A673 (cell line): ENCODE results near the gene CYP11A1. TPM values are rescaled to one million over a fixed set of nuclear protein-coding genes. Genes with fewer than 3 reads are reported as not detected.

Experiments
- BruUV-seq: library from RNA; stranded (reverse); fragments of 400-500 nt; replicated peaks from 2 replicates; lab custom pipeline; 2021; lab: Mats Ljungman, UMichigan
- CTCF ChIA-PET: fragments of 300-600 bp; sonication (Branson Sonifier 250); formaldehyde crosslinking; loops from one replicate; lab custom pipeline; 2022; ENCODE audit warnings: antibody characterized with exemption; lab: Charles Lee
- POLR2A ChIA-PET: fragments of 300-600 bp; sonication (Branson Sonifier 250); formaldehyde crosslinking; loops from one replicate; lab custom pipeline; 2022; ENCODE audit warnings: antibody characterized with exemption; ENCODE audit not compliant: low non-redundant PET; lab: Charles Lee
- DNase-seq: peaks from one replicate; pipeline ENCODE4 v3.0.0-alpha.2; 2015; ENCODE audit warnings: low spot score
- H3K27ac ChIP-seq: fragments of 200-600 bp; sonication (generic); 2 replicates; pipeline ENCODE4 v1.5.1; 2016; ENCODE audit warnings: mixed run types, low read depth, mild to moderate bottlenecking, mixed read lengths, antibody characterized with exemption, low read length; ENCODE audit not compliant: poor library complexity, severe bottlenecking
- H3K27me3 ChIP-seq: fragments of 200-600 bp; sonication (generic); replicated peaks from 2 replicates; pipeline ENCODE4 v1.6.1; 2017; ENCODE audit warnings: mixed run types, low read depth, mild to moderate bottlenecking, mixed read lengths, antibody characterized with exemption, low read length; ENCODE audit not compliant: insufficient read depth, poor library complexity
- H3K36me3 ChIP-seq: fragments of 200-600 bp; sonication (generic); 2 replicates; pipeline ENCODE4 v1.6.1; 2016; ENCODE audit warnings: mixed run types, mild to moderate bottlenecking, mixed read lengths, antibody characterized with exemption, low read length; ENCODE audit not compliant: insufficient read depth, poor library complexity, severe bottlenecking
- H3K4me1 ChIP-seq: fragments of 200-600 bp; sonication (generic); 2 replicates; pipeline ENCODE4 v1.6.1; 2017; ENCODE audit warnings: mixed run types, mild to moderate bottlenecking, mixed read lengths, antibody characterized with exemption, low read length; ENCODE audit not compliant: insufficient read depth, poor library complexity, severe bottlenecking
- H3K4me3 ChIP-seq: fragments of 200-600 bp; sonication (generic); 2 replicates; pipeline ENCODE4 v1.5.1; 2016; ENCODE audit warnings: low read depth, mixed run types, mild to moderate bottlenecking, mixed read lengths, low read length; ENCODE audit not compliant: poor library complexity, severe bottlenecking
- H3K9me3 ChIP-seq: fragments of 200-600 bp; sonication (generic); 2 replicates; pipeline ENCODE4 v1.6.1; 2016; ENCODE audit warnings: mixed run types, low read depth, mild to moderate bottlenecking, mixed read lengths, antibody characterized with exemption, low read length; ENCODE audit not compliant: poor library complexity, severe bottlenecking
- EZH2 ChIP-seq: fragments of 200-600 bp; sonication (generic); IDR thresholded peaks from 2 replicates; pipeline ENCODE4 v1.6.1; 2017; ENCODE audit warnings: borderline replicate concordance, low read depth, mild to moderate bottlenecking, mixed read lengths, antibody characterized with exemption, low read length; ENCODE audit not compliant: poor library complexity, severe bottlenecking
- intact Hi-C: fragments of 100-400 bp; cut with micrococcal nuclease; formaldehyde crosslinking; loops from one replicate; pipeline ENCODE4 v1.10.0; 2022; ENCODE audit not compliant: unreplicated experiment
- total RNA-seq: library from RNA; stranded (reverse); gene quantifications from 2 replicates; pipeline ENCODE4 v1.2.3, GENCODE V29; 2021
- TF ChIP-seq, protein P1 (sequence below): fragments of 300-800, 200-600 bp; sonication (generic); conservative IDR thresholded peaks from 2 replicates; pipeline ENCODE4 v1.5.1; 2017; ENCODE audit warnings: low read depth, mild to moderate bottlenecking, antibody characterized with exemption, low read length, moderate library complexity, mixed read lengths

The CYP11A1 gene
- total RNA-seq, 1 experiment from 2014 or later: not detected

DNA sequence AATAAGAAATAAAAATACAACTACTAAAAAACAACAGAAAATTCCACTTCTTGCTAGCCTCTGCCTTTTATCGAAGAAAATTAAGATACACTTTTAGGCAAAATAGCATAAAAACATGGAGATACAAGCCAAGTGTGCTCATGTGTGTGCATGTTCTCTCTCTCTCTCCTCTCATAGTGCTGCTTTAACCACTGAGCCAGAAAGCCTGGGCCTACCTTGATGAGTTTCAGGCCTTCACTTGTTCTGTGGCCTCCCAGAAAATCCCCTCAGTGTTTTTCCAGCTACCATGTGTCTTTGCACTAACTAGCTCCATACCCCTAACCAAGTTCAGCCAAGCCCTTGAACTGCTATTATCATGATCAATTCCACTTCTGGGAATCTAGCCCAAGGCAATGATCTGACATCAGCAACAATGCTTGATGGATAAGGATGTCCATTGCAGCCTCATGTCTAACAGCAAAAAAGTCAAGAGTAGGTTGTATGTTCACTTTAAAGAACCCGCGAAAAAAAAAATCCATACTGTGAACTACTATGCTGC, 18.1 kb downstream of the CYP11A1 start:
- no peak for DNase-seq
- Histone ChIP-seq H3K27ac (no peak overlapping the region), H3K27me3 (no peaks in the 10 kb centered on the region), H3K9me3 (no peaks in the 10 kb centered on the region), H3K36me3 (no peaks in the 10 kb centered on the region), H3K4me3 (no peak overlapping the region), H3K4me1 (no peaks in the 10 kb centered on the region)
- no TSS peak for BruUV-seq
- TF ChIP-seq EZH2: no peak
- TF ChIP-seq, protein P1, sequence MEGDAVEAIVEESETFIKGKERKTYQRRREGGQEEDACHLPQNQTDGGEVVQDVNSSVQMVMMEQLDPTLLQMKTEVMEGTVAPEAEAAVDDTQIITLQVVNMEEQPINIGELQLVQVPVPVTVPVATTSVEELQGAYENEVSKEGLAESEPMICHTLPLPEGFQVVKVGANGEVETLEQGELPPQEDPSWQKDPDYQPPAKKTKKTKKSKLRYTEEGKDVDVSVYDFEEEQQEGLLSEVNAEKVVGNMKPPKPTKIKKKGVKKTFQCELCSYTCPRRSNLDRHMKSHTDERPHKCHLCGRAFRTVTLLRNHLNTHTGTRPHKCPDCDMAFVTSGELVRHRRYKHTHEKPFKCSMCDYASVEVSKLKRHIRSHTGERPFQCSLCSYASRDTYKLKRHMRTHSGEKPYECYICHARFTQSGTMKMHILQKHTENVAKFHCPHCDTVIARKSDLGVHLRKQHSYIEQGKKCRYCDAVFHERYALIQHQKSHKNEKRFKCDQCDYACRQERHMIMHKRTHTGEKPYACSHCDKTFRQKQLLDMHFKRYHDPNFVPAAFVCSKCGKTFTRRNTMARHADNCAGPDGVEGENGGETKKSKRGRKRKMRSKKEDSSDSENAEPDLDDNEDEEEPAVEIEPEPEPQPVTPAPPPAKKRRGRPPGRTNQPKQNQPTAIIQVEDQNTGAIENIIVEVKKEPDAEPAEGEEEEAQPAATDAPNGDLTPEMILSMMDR: no peak
- intact Hi-C loops: no loop called here
- POLR2A ChIA-PET: no interaction called here
- CTCF ChIA-PET: no interaction called here

DNA sequence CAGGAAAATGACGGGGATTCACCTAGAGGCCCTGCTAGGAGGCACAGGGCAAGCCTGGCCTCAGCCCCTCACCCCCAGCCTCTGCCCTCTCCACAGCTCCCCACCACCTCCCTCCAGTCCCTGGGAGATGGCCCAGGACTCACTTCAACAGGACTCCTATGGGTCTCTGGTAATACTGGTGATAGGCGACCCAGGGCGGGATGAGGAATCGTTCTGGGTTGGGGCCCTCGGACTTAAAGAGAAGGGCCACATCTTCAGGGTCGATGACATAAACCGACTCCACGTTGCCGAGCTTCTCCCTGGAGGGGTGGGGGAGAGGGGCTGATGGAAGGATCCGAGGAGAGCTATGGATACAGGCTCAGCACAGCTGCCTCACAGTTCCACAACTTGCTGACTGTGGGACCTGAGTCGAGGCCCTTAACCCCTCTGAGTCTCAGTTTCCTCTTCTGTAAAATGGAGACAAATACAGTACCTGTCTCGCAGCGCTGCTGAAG, 19.6 kb downstream of the CYP11A1 start:
- H3K36me3 ChIP-seq: no peaks in the 10 kb centered on the region
- H3K4me3 ChIP-seq: no peak overlapping the region
- POLR2A ChIA-PET: no interaction called here
- TF ChIP-seq, protein P1: no peak
- TF ChIP-seq EZH2: no peak
- intact Hi-C loops: no loop called here
- CTCF ChIA-PET: no interaction called here
- no peaks in the 10 kb centered on the region for H3K27me3 ChIP-seq
- H3K4me1 ChIP-seq: no peaks in the 10 kb centered on the region
- DNase-seq: no peak
- no TSS peak for BruUV-seq
- H3K27ac ChIP-seq: no peak overlapping the region
- H3K9me3 ChIP-seq: no peaks in the 10 kb centered on the region

DNA sequence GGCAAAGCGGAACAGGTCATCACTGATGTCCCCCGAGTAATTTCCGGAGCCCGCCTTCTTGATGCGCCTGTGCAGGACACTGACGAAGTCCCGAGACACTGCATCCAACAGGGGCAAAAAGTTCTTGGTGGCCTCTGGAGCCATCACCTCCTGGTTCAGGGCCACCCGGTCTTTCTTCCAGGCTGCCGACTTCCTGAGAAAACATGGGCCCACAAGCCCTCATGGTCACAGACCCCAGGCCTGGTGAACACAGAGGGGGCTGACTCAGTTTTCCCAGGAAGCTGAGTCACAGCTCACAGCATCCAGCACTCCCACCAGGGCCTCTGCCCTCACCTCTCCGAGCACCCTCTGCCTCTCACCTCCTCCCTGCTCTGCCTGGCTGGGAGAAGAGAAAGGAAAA, 22.4 kb downstream of the CYP11A1 start:
- BruUV-seq: no TSS peak
- intact Hi-C loops: no loop called here
- TF ChIP-seq, protein P1: no peak
- no peak for DNase-seq
- H3K4me3 ChIP-seq: no peak overlapping the region
- H3K9me3 ChIP-seq: no peaks in the 10 kb centered on the region
- CTCF ChIA-PET: interaction anchor here (0.5 kb wide), 1 partner anchor 372 kb away, joined by 3 read pairs; no protein-coding TSS in a partner anchor
- no peak overlapping the region for H3K27ac ChIP-seq
- H3K27me3 ChIP-seq: no peaks in the 10 kb centered on the region
- no peaks in the 10 kb centered on the region for H3K4me1 ChIP-seq
- H3K36me3 ChIP-seq: no peaks in the 10 kb centered on the region
- POLR2A ChIA-PET: no interaction called here
